HG03575 (cell line): Measurements from ENCODE around the gene SESN3.
A peak's percentile ranks its signal among the peaks of the same experiment; 100 is the strongest.
"Not testable (repeated sequence)": the region's sequence is repeated elsewhere in the genome, so short reads cannot be mapped to it uniquely, and the experiment has no call there.

Source experiments
- ATAC-seq: cut with Tn5 transposase; IDR thresholded peaks from one replicate; pipeline ENCODE4 v1.9.1; 2021; ENCODE audit not compliant: unreplicated experiment, insufficient number of reproducible peaks, low FRiP score; ENCODE audit errors: extremely low read depth

SESN3 gene

DNA sequence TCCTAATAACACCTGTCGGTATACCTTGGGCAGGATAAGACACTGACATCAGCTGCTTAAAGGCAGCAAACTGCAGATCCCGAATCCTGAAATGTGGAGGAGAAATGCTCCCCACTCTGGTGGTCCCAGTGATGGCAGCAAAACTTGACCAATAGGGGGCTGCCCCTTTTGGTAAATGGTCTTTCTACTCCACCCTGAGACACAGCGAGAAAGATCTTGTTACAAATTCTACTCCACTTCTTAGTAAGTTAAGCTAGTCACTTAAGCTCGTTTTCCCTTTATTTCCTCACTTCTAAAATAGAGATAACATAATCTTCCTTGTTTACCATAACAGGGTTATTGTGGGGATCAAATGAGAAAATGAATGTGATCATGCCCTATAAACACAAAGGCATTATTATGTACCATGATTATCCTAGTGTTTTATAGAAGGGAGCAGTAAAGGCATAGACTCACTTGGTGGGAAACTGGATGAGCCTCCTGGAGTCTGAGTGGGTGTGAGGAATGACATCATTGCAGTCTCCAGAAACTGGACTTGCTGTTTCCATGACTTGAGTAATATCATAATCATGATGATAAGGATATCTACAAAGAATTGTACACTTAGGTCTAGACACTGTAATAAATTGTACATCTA, 90.5 kb downstream of the SESN3 start:
- ATAC-seq, result no peak

DNA sequence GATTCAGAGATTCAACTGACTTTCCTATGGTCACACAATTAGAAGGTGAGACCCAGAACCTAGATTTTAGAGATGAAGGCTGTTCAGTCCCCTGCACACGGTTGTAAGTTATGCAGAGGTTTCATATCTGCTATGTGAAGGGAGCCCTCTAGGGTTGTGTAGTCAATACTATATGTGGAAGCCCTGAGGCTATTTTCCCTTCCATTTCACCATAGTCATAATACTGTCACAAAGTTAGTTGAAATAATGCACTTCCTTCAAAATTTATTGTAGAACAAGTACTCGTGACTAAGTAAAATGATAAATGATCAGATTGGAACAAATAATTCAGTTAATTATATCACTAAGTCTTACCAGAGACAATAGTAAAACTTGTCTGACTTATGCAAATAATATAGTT, 92.6 kb downstream of the SESN3 start:
- peak; percentile 79 for ATAC-seq

DNA sequence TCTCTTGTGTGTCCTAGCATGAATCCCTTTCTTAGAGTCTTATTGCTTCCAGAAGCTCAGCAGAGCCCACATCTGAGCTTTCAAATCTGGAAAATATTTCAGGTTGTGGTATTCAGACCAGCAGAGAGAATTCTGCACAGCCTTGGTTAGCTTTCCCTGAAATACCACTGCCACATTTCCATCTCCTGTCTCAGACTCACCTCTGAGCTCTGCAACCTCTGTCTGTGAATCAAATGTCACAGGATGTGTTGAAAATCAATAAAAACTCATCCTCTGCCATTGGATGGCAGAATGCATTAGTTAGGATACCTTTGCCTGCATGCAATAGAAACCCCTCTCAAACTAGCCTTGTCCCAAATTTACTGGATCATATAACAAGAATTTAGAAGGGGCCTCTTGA, 93.7 kb downstream of the SESN3 start:
- ATAC-seq, result no peak

DNA sequence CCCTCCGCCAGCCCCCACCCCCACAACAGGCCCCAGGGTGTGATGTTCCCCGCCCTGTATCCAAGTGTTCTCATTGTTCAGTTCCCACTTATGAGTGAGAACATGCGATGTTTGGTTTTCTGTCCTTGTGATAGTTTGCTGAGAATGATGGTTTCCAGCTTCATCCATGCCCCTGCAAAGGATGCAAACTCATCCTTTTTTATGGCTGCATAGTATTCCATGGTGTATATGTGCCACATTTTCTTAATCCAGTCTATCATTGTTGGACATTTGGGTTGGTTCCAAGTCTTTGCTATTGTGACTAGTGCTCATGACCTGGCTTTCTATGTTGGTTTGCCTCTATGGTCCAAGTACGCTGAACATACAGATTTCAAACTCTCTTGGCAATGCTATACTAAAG, 94.3 kb downstream of the SESN3 start:
- ATAC-seq, result not testable (repeated sequence)

DNA sequence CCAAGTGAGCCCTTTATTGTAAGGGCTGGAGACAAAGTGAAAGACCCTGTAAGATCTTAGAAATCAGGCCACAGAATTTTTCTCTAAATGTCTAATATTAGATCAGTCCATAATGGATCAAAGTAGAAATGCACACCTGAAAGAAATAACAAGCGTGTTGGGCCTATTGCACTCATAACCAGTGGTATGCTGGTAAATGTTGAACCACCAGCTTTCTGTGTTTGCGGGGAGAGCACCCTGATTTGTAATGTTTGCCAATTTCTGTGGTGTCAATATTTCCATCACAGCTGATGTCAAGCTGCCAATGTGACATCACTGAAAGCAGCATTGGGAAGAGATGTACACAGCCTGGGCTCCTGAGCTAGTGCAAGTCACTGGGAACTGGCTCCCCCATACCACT, 95.1 kb downstream of the SESN3 start:
- ATAC-seq, result no peak

GRCh38 chr11:95135155-95135554, 95.8 kb downstream of the SESN3 start:
- ATAC-seq, result no peak

- no peak for ATAC-seq
Observed at GRCh38 chr11:95134491-95134890, 96.5 kb downstream of the SESN3 start.

- no peak for ATAC-seq
Observed at GRCh38 chr11:95132956-95133355, 98.0 kb downstream of the SESN3 start.

- no peak for ATAC-seq
Observed at GRCh38 chr11:95128602-95129001, 102.4 kb downstream of the SESN3 start.

- no peak for ATAC-seq
Observed at GRCh38 chr11:95123556-95123955, 107.4 kb downstream of the SESN3 start.

DNA sequence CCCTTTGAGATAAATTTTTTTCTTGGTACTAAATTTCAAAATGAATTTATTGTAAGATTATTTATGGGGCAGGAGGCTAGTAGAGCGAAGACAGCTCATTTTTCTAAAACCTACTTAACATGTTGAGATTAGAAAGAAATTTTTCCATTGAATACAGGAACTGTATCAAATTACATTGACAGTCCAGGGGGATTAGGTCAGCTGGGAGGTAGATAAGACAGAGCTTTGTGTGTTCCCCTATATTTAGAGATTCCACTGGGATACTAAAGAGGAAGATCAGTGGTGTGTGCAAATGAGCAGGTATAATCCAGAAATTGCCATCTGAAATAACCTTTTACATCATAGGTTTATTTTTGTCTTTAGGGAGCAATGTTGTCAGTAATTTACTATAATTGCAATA, 109.3 kb downstream of the SESN3 start:
- ATAC-seq, result no peak

DNA sequence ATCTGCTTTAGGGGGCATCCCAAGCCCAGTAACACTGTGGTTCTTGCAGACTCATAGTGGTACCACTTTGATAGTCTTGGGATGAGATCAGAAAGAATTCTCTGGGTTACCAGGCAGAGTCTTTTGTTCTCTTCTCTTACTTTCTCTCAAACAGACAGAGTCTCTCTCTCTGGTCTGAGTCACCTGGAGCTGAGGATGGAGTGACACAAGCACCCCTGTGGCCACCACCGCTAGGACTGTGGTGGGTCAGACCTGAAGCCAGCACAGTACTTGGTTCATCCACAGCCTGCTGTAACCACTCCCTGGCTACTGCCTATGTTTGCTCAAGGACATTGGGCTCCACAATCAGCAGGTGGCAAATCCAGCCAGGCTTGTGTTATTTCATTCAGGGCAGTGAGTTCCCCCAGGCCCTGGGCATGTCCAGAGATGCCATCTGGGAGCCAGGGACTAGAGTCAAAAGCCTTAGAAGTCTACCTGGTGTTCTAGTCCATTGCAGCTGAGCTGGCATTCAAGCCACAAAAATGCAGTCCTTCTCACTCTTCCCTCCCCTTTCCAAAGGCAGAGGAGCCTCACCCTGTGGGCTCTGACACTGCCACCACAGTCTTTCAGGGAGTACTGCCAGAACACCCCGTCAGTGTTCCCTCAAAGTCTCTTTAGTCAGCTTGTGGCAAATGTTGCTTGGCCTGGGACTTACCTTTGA, 111.5 kb downstream of the SESN3 start:
- ATAC-seq, result no peak

GRCh38 chr11:95115597-95115996, 115.4 kb downstream of the SESN3 start:
- ATAC-seq, result no peak
